ENCODE data around the gene SKAP1. TPM values are rescaled to one million over a fixed set of nuclear protein-coding genes. Genes with fewer than 3 reads are reported as not detected.
A peak's percentile ranks its signal among the peaks of the same experiment; 100 is the strongest.

Gene SKAP1
- total RNA-seq = not detected

GRCh38 chr17:48429638-48430586 lies at the start of gene SKAP1:
TSS of gene SKAP1 (minus strand) at chr17:48430214.
- Histone ChIP-seq H3K4me1 (no peaks in the 10 kb centered on the region), H3K27ac (no peak within 1 kb of the TSS), H3K27me3 (peaks cover 43 to 53% (median 51%) of the 10 kb centered on the region in 3 donors), H3K9me3 (no peaks in the 10 kb centered on the region), H3K4me3 (peak within 1 kb of the TSS in 1 of 4 donors; percentile 16), H3K36me3 (no peaks in the 10 kb centered on the region)
- TF ChIP-seq POLR2A (IDR thresholded peaks at IDR 0.05) = no peak
- TF ChIP-seq CTCF (IDR thresholded peaks at IDR 0.05 in 4 of 5, conservative IDR thresholded peaks at IDR 0.05 in 1 of 5) = no peak
- ATAC-seq (no peak), DNase-seq (no peak)
- in situ Hi-C loops (cut with MboI; ENCODE audit: low sequenced_read_pairs in 4 of 4) = no loop called here
- intact Hi-C loops (cut with DNase I; ENCODE audit: low total_unique reads) = no loop called here

- no peak for DNase-seq
- Histone ChIP-seq H3K9me3 (no peaks in the 10 kb centered on the region), H3K27ac (no peak overlapping the region), H3K27me3 (peaks cover 0 to 3% (median 0%) of the 10 kb centered on the region in 3 donors), H3K4me1 (no peaks in the 10 kb centered on the region), H3K36me3 (no peaks in the 10 kb centered on the region), H3K4me3 (no peak overlapping the region)
- ATAC-seq = no peak
- TF ChIP-seq CTCF (IDR thresholded peaks at IDR 0.05 in 4 of 5, conservative IDR thresholded peaks at IDR 0.05 in 1 of 5) (no peak), POLR2A (IDR thresholded peaks at IDR 0.05) (no peak)
- intact Hi-C loops (cut with DNase I; ENCODE audit: low total_unique reads) (no loop called here), in situ Hi-C loops (cut with MboI; ENCODE audit: low sequenced_read_pairs in 4 of 4) (no loop called here)
Measured at GRCh38 chr17:48479014-48479402, 49.0 kb upstream of the SKAP1 start.

GRCh38 chr17:48478224-48479013 lies 48.4 kb upstream of the SKAP1 start:
- no peak for DNase-seq
- in situ Hi-C loops (cut with MboI; ENCODE audit: low sequenced_read_pairs in 4 of 4) = no loop called here
- Histone ChIP-seq H3K4me3 (no peak overlapping the region), H3K36me3 (no peaks in the 10 kb centered on the region), H3K9me3 (no peaks in the 10 kb centered on the region), H3K4me1 (no peaks in the 10 kb centered on the region), H3K27ac (no peak overlapping the region), H3K27me3 (peaks cover 0 to 3% (median 0%) of the 10 kb centered on the region in 3 donors)
- no peak for ATAC-seq
- TF ChIP-seq POLR2A (IDR thresholded peaks at IDR 0.05) (no peak), CTCF (IDR thresholded peaks at IDR 0.05 in 4 of 5, conservative IDR thresholded peaks at IDR 0.05 in 1 of 5) (no peak)
- intact Hi-C loops (cut with DNase I; ENCODE audit: low total_unique reads) = no loop called here

GRCh38 chr17:48477221-48477620 lies 47.2 kb upstream of the SKAP1 start:
- no peaks in the 10 kb centered on the region for H3K4me1 ChIP-seq
- no peaks in the 10 kb centered on the region for H3K9me3 ChIP-seq
- in situ Hi-C loops (cut with MboI; ENCODE audit: low sequenced_read_pairs in 4 of 4) = no loop called here
- ATAC-seq (no peak), DNase-seq (no peak)
- intact Hi-C loops (cut with DNase I; ENCODE audit: low total_unique reads) = no loop called here
- H3K27ac ChIP-seq = no peak overlapping the region
- no peaks in the 10 kb centered on the region for H3K36me3 ChIP-seq
- TF ChIP-seq CTCF (IDR thresholded peaks at IDR 0.05 in 4 of 5, conservative IDR thresholded peaks at IDR 0.05 in 1 of 5) (no peak), POLR2A (IDR thresholded peaks at IDR 0.05) (no peak)
- H3K4me3 ChIP-seq = no peak overlapping the region
- peaks cover 0 to 3% (median 0%) of the 10 kb centered on the region in 3 donors for H3K27me3 ChIP-seq

Data from gastrocnemius medialis (tissue), 4 donors.